ENCODE data around the gene LDAH. TPM values are rescaled to one million over a fixed set of nuclear protein-coding genes. Genes with fewer than 3 reads are reported as not detected.
"Not testable (repeated sequence)": the region's sequence is repeated elsewhere in the genome, so short reads cannot be mapped to it uniquely, and the experiment has no call there.

The LDAH gene
- total and polyA plus RNA-seq, 2 donors (not counting 1 experiment from before 2014, with no cell fraction given) = 9.0 to 31.3 TPM

GRCh38 chr2:20796374-20796791 is 26.5 kb downstream of the LDAH start:
- H3K27me3 ChIP-seq (replicated peaks in 1 of 4; ENCODE audit: control extremely low read depth in 1 of 4, control insufficient read depth in 3 of 4, insufficient read depth in 4 of 4, low read length in 3 of 4) = no peaks in the 10 kb centered on the region
- H3K4me1 ChIP-seq (ENCODE audit: control insufficient read depth in 2 of 2, insufficient read depth in 2 of 2, low read length in 2 of 2) = no peaks in the 10 kb centered on the region
- DNase-seq (no peak), ATAC-seq (ENCODE audit: low read depth) (no peak)
- no peaks in the 10 kb centered on the region for H4K20me1 ChIP-seq (ENCODE audit: control insufficient read depth, insufficient read depth, low read length, poor library complexity, severe bottlenecking)
- peaks cover 2 to 16% of the 10 kb centered on the region in 2 experiments for H3K36me3 ChIP-seq (replicated peaks in 1 of 2; ENCODE audit: control extremely low read depth in 1 of 2, control insufficient read depth in 1 of 2, extremely low read depth in 1 of 2, insufficient read depth in 2 of 2, low read length in 1 of 2)
- TF ChIP-seq EZH2 (IDR thresholded peaks at IDR 0.05; ENCODE audit: borderline replicate concordance, insufficient read depth, low read depth, low read length, poor library complexity, severe bottlenecking) (no peak), CTCF (IDR thresholded peaks at IDR 0.05) (no peak)
- intact Hi-C loops (cut with micrococcal nuclease) = no loop called here
- Mint-ChIP-seq H3K9me3 (ENCODE audit: insufficient read depth) (no peaks in the 10 kb centered on the region), H3K27me3 (no peaks in the 10 kb centered on the region), H3K27ac (no peak overlapping the region), H3K4me3 (no peak overlapping the region), H3K4me1 (no peaks in the 10 kb centered on the region)
- H3K9me3 ChIP-seq (ENCODE audit: control extremely low read depth in 1 of 3, control insufficient read depth in 2 of 3, insufficient read depth in 1 of 3, low read length in 2 of 3) = peaks cover 0 to 7% (median 2%) of the 10 kb centered on the region in 3 donors
- H3K27ac ChIP-seq (ENCODE audit: low read length in 2 of 2) = no peak overlapping the region
- no peak overlapping the region for H3K9ac ChIP-seq (ENCODE audit: low read length)
- H3K79me2 ChIP-seq (ENCODE audit: control insufficient read depth, insufficient read depth, low read length) = peaks cover 10% of the 10 kb centered on the region
- no peak overlapping the region for H2AFZ ChIP-seq (ENCODE audit: insufficient read depth, low read depth, low read length, poor library complexity, severe bottlenecking)
- H3K4me3 ChIP-seq (ENCODE audit: control extremely low read depth in 1 of 5, extremely low read depth in 1 of 5, insufficient read depth in 1 of 5, low read depth in 2 of 5, low read length in 4 of 5) = no peak overlapping the region
- 100% methylated on average over 1 of the region's 1 CpG for WGBS (ENCODE audit: insufficient coverage)
- POLR2A ChIA-PET = no interaction called here
- no peak overlapping the region for H3K4me2 ChIP-seq (replicated peaks; ENCODE audit: low read depth, low read length, poor library complexity, severe bottlenecking)
- CTCF ChIA-PET = no interaction called here

GRCh38 chr2:20793944-20794343 is 29.0 kb downstream of the LDAH start:
- intact Hi-C loops (cut with micrococcal nuclease); H2AFZ ChIP-seq (ENCODE audit: insufficient read depth, low read depth, low read length, poor library complexity, severe bottlenecking); H3K27ac Mint-ChIP-seq; H3K4me2 ChIP-seq (replicated peaks; ENCODE audit: low read depth, low read length, poor library complexity, severe bottlenecking); H3K9me3 ChIP-seq (ENCODE audit: control extremely low read depth in 1 of 3, control insufficient read depth in 2 of 3, insufficient read depth in 1 of 3, low read length in 2 of 3); H3K4me1 ChIP-seq (ENCODE audit: control insufficient read depth in 2 of 2, insufficient read depth in 2 of 2, low read length in 2 of 2); H3K4me3 Mint-ChIP-seq; H3K27me3 ChIP-seq (replicated peaks in 1 of 4; ENCODE audit: control extremely low read depth in 1 of 4, control insufficient read depth in 3 of 4, insufficient read depth in 4 of 4, low read length in 3 of 4); H3K27ac ChIP-seq (ENCODE audit: low read length in 2 of 2); H3K9me3 Mint-ChIP-seq (ENCODE audit: insufficient read depth); POLR2A ChIA-PET; H3K27me3 Mint-ChIP-seq; H4K20me1 ChIP-seq (ENCODE audit: control insufficient read depth, insufficient read depth, low read length, poor library complexity, severe bottlenecking); DNase-seq; H3K4me3 ChIP-seq (ENCODE audit: control extremely low read depth in 1 of 5, extremely low read depth in 1 of 5, insufficient read depth in 1 of 5, low read depth in 2 of 5, low read length in 4 of 5); H3K79me2 ChIP-seq (ENCODE audit: control insufficient read depth, insufficient read depth, low read length); H3K9ac ChIP-seq (ENCODE audit: low read length); ATAC-seq (ENCODE audit: low read depth); CTCF ChIA-PET; H3K4me1 Mint-ChIP-seq: not testable (repeated sequence)
- H3K36me3 ChIP-seq (replicated peaks in 1 of 2; ENCODE audit: control extremely low read depth in 1 of 2, control insufficient read depth in 1 of 2, extremely low read depth in 1 of 2, insufficient read depth in 2 of 2, low read length in 1 of 2) = peaks cover 4 to 35% of the 10 kb centered on the region in 2 experiments
- WGBS (ENCODE audit: insufficient coverage) = 100% methylated on average over 1 of the region's 3 CpGs
